Stimulated activated CD4-positive, alpha-beta T cell treated with anti-CD3 and anti-CD28 coated beads, Interleukin-2, amount 100 ng/mL, for 4 hours (primary cell): ENCODE data around the gene STMN3.
A peak's percentile ranks its signal among the peaks of the same experiment; 100 is the strongest.

ENCODE experiments used
- DNase-seq: peaks from one replicate; pipeline ENCODE4 v3.0.0-alpha.2; 2020; ENCODE audit warnings: low read depth

Gene STMN3

GRCh38 chr20:63653041-63653973 lies at the start of gene STMN3:
Gene STMN3, minus strand, starts transcription at chr20:63653424. Its CDS starts 79 bp downstream, at chr20:63653345.
- peak; percentile 60 for DNase-seq

GRCh38 chr20:63702036-63702665 lies 48.9 kb upstream of the STMN3 start:
- no peak for DNase-seq

GRCh38 chr20:63701329-63702035 lies 48.3 kb upstream of the STMN3 start:
- no peak for DNase-seq

GRCh38 chr20:63701051-63701328 lies 47.8 kb upstream of the STMN3 start:
- no peak for DNase-seq

GRCh38 chr20:63700199-63701050 lies 47.2 kb upstream of the STMN3 start:
- no peak for DNase-seq

- no peak for DNase-seq
Observed at GRCh38 chr20:63699466-63700198, 46.4 kb upstream of the STMN3 start.

GRCh38 chr20:63698739-63699465 lies 45.7 kb upstream of the STMN3 start:
- peak; percentile 27 for DNase-seq

GRCh38 chr20:63697868-63698545 lies 44.8 kb upstream of the STMN3 start:
- no peak for DNase-seq

GRCh38 chr20:63697357-63697867 lies 44.2 kb upstream of the STMN3 start:
- no peak for DNase-seq

GRCh38 chr20:63696628-63697356 lies 43.6 kb upstream of the STMN3 start, which contains the start of gene TNFRSF6B:
Gene TNFRSF6B, plus strand, starts transcription at chr20:63696652. Its CDS starts 116 bp downstream, at chr20:63696768.
- DNase-seq = no peak

- DNase-seq = no peak
Observed at GRCh38 chr20:63696306-63696627, 43.0 kb upstream of the STMN3 start.

- DNase-seq = no peak
Observed at GRCh38 chr20:63695424-63696305, 42.4 kb upstream of the STMN3 start.

- DNase-seq = no peak
Observed at GRCh38 chr20:63694584-63695423, 41.6 kb upstream of the STMN3 start.

GRCh38 chr20:63693733-63694583 lies 40.7 kb upstream of the STMN3 start:
- no peak for DNase-seq

- DNase-seq = no peak
Observed at GRCh38 chr20:63693083-63693732, 40.0 kb upstream of the STMN3 start.
